HL-60 (cell line): ENCODE measurements around the gene GPC3.

Experiments used
- GABPA ChIP-seq: IDR thresholded peaks from 2 replicates; pipeline ENCODE4 v1.6.1; 2012; ENCODE audit warnings: low read depth
- POLR2AphosphoS5 ChIP-seq: IDR thresholded peaks from 2 replicates; pipeline ENCODE4 v1.6.1; 2012; ENCODE audit warnings: low read depth
- REST ChIP-seq: IDR thresholded peaks from 2 replicates; pipeline ENCODE4 v1.6.1; 2012; ENCODE audit warnings: low read depth; ENCODE audit not compliant: insufficient replicate concordance
- TF ChIP-seq, protein P1 (sequence below): IDR thresholded peaks from one replicate; pipeline ENCODE4 v1.5.1; 2011; ENCODE audit warnings: low read length, control low read depth, inconsistent platforms; ENCODE audit not compliant: insufficient read depth

GRCh38 chrX:133610056-133610455 lies 375.3 kb downstream of the GPC3 start:
- TF ChIP-seq, protein P1, sequence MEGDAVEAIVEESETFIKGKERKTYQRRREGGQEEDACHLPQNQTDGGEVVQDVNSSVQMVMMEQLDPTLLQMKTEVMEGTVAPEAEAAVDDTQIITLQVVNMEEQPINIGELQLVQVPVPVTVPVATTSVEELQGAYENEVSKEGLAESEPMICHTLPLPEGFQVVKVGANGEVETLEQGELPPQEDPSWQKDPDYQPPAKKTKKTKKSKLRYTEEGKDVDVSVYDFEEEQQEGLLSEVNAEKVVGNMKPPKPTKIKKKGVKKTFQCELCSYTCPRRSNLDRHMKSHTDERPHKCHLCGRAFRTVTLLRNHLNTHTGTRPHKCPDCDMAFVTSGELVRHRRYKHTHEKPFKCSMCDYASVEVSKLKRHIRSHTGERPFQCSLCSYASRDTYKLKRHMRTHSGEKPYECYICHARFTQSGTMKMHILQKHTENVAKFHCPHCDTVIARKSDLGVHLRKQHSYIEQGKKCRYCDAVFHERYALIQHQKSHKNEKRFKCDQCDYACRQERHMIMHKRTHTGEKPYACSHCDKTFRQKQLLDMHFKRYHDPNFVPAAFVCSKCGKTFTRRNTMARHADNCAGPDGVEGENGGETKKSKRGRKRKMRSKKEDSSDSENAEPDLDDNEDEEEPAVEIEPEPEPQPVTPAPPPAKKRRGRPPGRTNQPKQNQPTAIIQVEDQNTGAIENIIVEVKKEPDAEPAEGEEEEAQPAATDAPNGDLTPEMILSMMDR, result no peak
- TF ChIP-seq POLR2AphosphoS5, result no peak
- TF ChIP-seq REST, result no peak
- no peak for TF ChIP-seq GABPA
